Testis (tissue), 3 donors: ENCODE data around the gene FFAR3. TPM values are rescaled to one million over a fixed set of nuclear protein-coding genes. Genes with fewer than 3 reads are reported as not detected.
"Not testable (repeated sequence)": the region's sequence is repeated elsewhere in the genome, so short reads cannot be mapped to it uniquely, and the experiment has no call there.

ENCODE experiments used
- DNase-seq: peaks from one replicate; pipeline ENCODE4 v3.0.0-alpha.2; 2019
- H3K27ac ChIP-seq, 2 donors: fragments of 200-600 bp; sonication (generic); one replicate each; pipeline ENCODE4 v1.5.1; 2019
- H3K27me3 ChIP-seq: fragments of 200-600 bp; sonication (generic); one replicate; pipeline ENCODE4 v1.5.1; 2019
- H3K36me3 ChIP-seq: fragments of 200-600 bp; sonication (generic); one replicate; pipeline ENCODE4 v1.5.1; 2017; ENCODE audit warnings: low read depth; ENCODE audit errors: missing control alignments
- H3K4me1 ChIP-seq: fragments of 200-600 bp; sonication (generic); one replicate; pipeline ENCODE4 v1.5.1; 2019
- H3K4me3 ChIP-seq, 2 donors: fragments of 200-600 bp; sonication (generic); one replicate each; pipeline ENCODE4 v1.5.1; 2017 to 2019
- H3K9me3 ChIP-seq: fragments of 200-600 bp; sonication (generic); one replicate; pipeline ENCODE4 v1.5.1; 2017
- CTCF ChIP-seq, 3 experiments: fragments of 450-650 bp in 2 of 3; fragments of 200-600 bp in 1 of 3; sonication (generic) in 1 of 3; IDR thresholded peaks; one replicate each; pipeline ENCODE4 v1.5.1; 2016 to 2019; ENCODE audit warnings: antibody characterized with exemption in 3 of 3, mild to moderate bottlenecking in 2 of 3, moderate library complexity in 1 of 3
- POLR2A ChIP-seq: fragments of 450-650 bp; IDR thresholded peaks from one replicate; pipeline ENCODE4 v1.6.1; 2017; ENCODE audit warnings: antibody characterized with exemption, mild to moderate bottlenecking, moderate library complexity
- WGBS, 2 donors: methylation state at CpG; one replicate each; pipeline ENCODE4 v1.1.5; 2018; 5-methylcytosine and 5-hydroxymethylcytosine counted together
- intact Hi-C: fragments of 100-400 bp; cut with DNase I; formaldehyde crosslinking; loops from one replicate; pipeline ENCODE4 v1.15.1; 2023; ENCODE audit warnings: low total_unique reads
- polyA plus RNA-seq: library from polyadenylated mRNA; stranded (reverse); fragments of 350-450 nt; fragmentation: Illumina TruSeq; extraction: RNeasy Lipid Tissue Mini Kit (QIAGEN cat#74804); gene quantifications from one replicate; pipeline ENCODE4 v1.2.3, GENCODE V29; 2014; ENCODE audit warnings: low read depth, low replicate concordance; ENCODE audit not compliant: insufficient read depth
- total RNA-seq, 2 donors: library from RNA; depleted of rRNA; stranded (reverse); fragments of >200 nt; gene quantifications; one replicate each; pipeline ENCODE4 v1.2.3, GENCODE V29; 2016

The FFAR3 gene
- total and polyA plus RNA-seq, 3 donors from 2014 or later: 0.25 to 0.47 TPM; not detected in 1

- Histone ChIP-seq H3K4me3 (no peak overlapping the region), H3K36me3 (no peaks in the 10 kb centered on the region), H3K27ac (no peak overlapping the region), H3K27me3 (no peaks in the 10 kb centered on the region), H3K9me3 (no peaks in the 10 kb centered on the region), H3K4me1 (no peaks in the 10 kb centered on the region)
- TF ChIP-seq CTCF (IDR thresholded peaks at IDR 0.05) (no peak), POLR2A (no peak)
- 63 to 69% methylated on average over 6 of the region's 6 CpGs for WGBS, 2 donors
- intact Hi-C loops: loop anchor here (10.0 kb wide), 1 partner anchor 139 kb away; the partner anchor contains the start of gene KRTDAP
- no peak for DNase-seq
Observed at GRCh38 chr19:35355791-35356460, 2.3 kb upstream of the FFAR3 start.

GRCh38 chr19:35358834-35359233 is 574 bp downstream of the FFAR3 start:
- no CpG with 5 or more reads among the region's 16 CpGs for WGBS, 2 donors
- H3K27ac ChIP-seq, H3K4me1 ChIP-seq, H3K27me3 ChIP-seq, H3K4me3 ChIP-seq, DNase-seq, H3K9me3 ChIP-seq, H3K36me3 ChIP-seq: not testable (repeated sequence)
- intact Hi-C loops: loop anchor here (10.0 kb wide), 1 partner anchor 136 kb away; the partner anchor contains the start of gene KRTDAP

DNA sequence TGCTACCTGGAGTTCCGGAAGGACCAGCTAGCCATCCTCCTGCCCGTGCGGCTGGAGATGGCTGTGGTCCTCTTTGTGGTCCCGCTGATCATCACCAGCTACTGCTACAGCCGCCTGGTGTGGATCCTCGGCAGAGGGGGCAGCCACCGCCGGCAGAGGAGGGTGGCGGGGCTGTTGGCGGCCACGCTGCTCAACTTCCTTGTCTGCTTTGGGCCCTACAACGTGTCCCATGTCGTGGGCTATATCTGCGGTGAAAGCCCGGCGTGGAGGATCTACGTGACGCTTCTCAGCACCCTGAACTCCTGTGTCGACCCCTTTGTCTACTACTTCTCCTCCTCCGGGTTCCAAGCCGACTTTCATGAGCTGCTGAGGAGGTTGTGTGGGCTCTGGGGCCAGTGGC is 1.1 kb downstream of the FFAR3 start:
- not testable (repeated sequence) for H3K36me3 ChIP-seq, H3K4me3 ChIP-seq, H3K27ac ChIP-seq, DNase-seq, H3K4me1 ChIP-seq, H3K9me3 ChIP-seq, H3K27me3 ChIP-seq
- intact Hi-C loops: loop anchor here (10.0 kb wide), 1 partner anchor 135 kb away; the partner anchor contains the start of gene KRTDAP
- WGBS, 2 donors: 85 to 91% methylated on average over 15 to 16 of the region's 21 CpGs

GRCh38 chr19:35360081-35360480 is 1.8 kb downstream of the FFAR3 start:
- WGBS, 2 donors: 100% methylated on average over 4 of the region's 5 CpGs; no CpG with 5 or more reads in 1 of the 2 donors
- H3K9me3 ChIP-seq, H3K27me3 ChIP-seq, DNase-seq, H3K27ac ChIP-seq, H3K4me3 ChIP-seq, H3K4me1 ChIP-seq, H3K36me3 ChIP-seq, intact Hi-C loops: not testable (repeated sequence)

DNA sequence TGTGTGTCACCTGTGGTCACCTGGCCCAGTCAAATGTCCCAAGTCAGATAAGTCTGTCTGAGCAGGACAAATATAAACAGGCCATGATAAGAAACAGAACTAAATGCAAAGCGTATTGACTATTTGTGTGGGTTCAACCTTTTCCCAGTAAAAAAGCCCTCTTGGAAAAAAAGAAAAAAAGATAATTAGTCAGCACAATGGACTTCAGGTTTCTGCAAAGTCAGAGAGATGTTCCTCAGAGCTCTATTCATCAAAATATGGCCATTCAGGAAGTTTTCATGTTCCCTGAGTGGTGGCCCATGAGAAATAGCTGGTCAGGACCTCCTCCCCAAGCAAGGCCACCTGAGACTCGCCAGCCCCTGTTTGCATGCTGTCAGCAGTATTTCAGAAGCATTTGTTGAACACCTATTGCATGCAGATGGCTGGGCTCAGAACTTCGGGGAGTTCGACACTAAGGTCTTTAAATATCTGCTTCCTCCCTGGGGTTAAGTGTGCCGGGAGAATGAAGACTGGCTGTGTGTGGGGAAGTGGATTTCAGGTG is 2.7 kb downstream of the FFAR3 start:
- H3K36me3 ChIP-seq: no peaks in the 10 kb centered on the region
- H3K27me3 ChIP-seq: no peaks in the 10 kb centered on the region
- intact Hi-C loops: no loop called here
- WGBS, 2 donors: 47 to 74% methylated on average over 5 of the region's 5 CpGs
- DNase-seq: no peak
- no peaks in the 10 kb centered on the region for H3K4me1 ChIP-seq
- no peak overlapping the region for H3K4me3 ChIP-seq
- no peaks in the 10 kb centered on the region for H3K9me3 ChIP-seq
- TF ChIP-seq CTCF (IDR thresholded peaks at IDR 0.05): no peak
- H3K27ac ChIP-seq: no peak overlapping the region

- 90 to 94% methylated on average over 12 of the region's 14 CpGs for WGBS, 2 donors
- H3K9me3 ChIP-seq: no peaks in the 10 kb centered on the region
Observed at GRCh38 chr19:35362261-35363000, 4.2 kb downstream of the FFAR3 start.

More at GRCh38 chr19:35362261-35363000, 4.2 kb downstream of the FFAR3 start:
- Histone ChIP-seq H3K4me3 (no peak overlapping the region), H3K4me1 (no peaks in the 10 kb centered on the region), H3K36me3 (no peaks in the 10 kb centered on the region), H3K27me3 (no peaks in the 10 kb centered on the region), H3K27ac (no peak overlapping the region)
- intact Hi-C loops: no loop called here
- no peak for DNase-seq
- TF ChIP-seq POLR2A (no peak), CTCF (IDR thresholded peaks at IDR 0.05) (no peak)
